CD14-positive monocyte (primary cell): ENCODE measurements around the gene ZYG11A. TPM values are rescaled to one million over a fixed set of nuclear protein-coding genes. Genes with fewer than 3 reads are reported as not detected.

Source experiments
- DNase-seq, 3 donors: peaks; one replicate each; pipeline ENCODE4 v3.0.0-alpha.2; 2011 to 2022
- H2AFZ ChIP-seq: 2 replicates; pipeline ENCODE4 v1.6.0; 2012; ENCODE audit warnings: mild to moderate bottlenecking, low read depth, low read length, inconsistent platforms; ENCODE audit not compliant: insufficient read depth, poor library complexity, severe bottlenecking
- H3K27ac ChIP-seq, 2 donors: 1 replicate in 1 of 2; 2 replicates in 1 of 2; pipeline ENCODE4 v1.5.1; 2012 to 2013; ENCODE audit warnings: low read length in 2 of 2, control low read depth in 1 of 2, inconsistent platforms in 1 of 2, low read depth in 1 of 2, mild to moderate bottlenecking in 1 of 2
- H3K27me3 ChIP-seq, 2 donors: one replicate each; pipeline versions ENCODE4 v1.6.0 to v1.6.1; 2011 to 2013; ENCODE audit warnings: low read length in 2 of 2; ENCODE audit not compliant: control insufficient read depth in 2 of 2, insufficient read depth in 2 of 2
- H3K36me3 ChIP-seq, 2 donors: replicated peaks in 1 of 2; 1 replicate in 1 of 2; 2 replicates in 1 of 2; pipeline versions ENCODE4 v1.5.1 to v1.6.1; 2012 to 2013; ENCODE audit warnings: low read length in 2 of 2, control low read depth in 1 of 2, inconsistent platforms in 1 of 2, mild to moderate bottlenecking in 1 of 2; ENCODE audit not compliant: insufficient read depth in 2 of 2, control insufficient read depth in 1 of 2
- H3K4me1 ChIP-seq, 2 donors: 1 replicate in 1 of 2; 2 replicates in 1 of 2; pipeline versions ENCODE4 v1.5.1 to v1.6.1; 2012 to 2013; ENCODE audit warnings: low read length in 2 of 2, control low read depth in 1 of 2, inconsistent platforms in 1 of 2, mild to moderate bottlenecking in 1 of 2, moderate library complexity in 1 of 2; ENCODE audit not compliant: insufficient read depth in 2 of 2, control insufficient read depth in 1 of 2
- H3K4me2 ChIP-seq: replicated peaks from 2 replicates; pipeline ENCODE3; 2012; ENCODE audit warnings: low read length, moderate library complexity, mild to moderate bottlenecking; ENCODE audit not compliant: poor library complexity, severe bottlenecking; ENCODE audit errors: extremely low read depth
- H3K4me3 ChIP-seq, 3 experiments: fragments of 200-600 bp in 1 of 3; sonication (generic) in 1 of 3; replicated peaks in 1 of 3; 1 replicate in 2 of 3; 2 replicates in 1 of 3; pipeline ENCODE4 v1.5.1; 2011 to 2013; ENCODE audit warnings: low read length in 3 of 3, mild to moderate bottlenecking in 3 of 3, control low read depth in 2 of 3, low read depth in 2 of 3, inconsistent platforms in 1 of 3, moderate library complexity in 1 of 3
- H3K79me2 ChIP-seq: 2 replicates; pipeline ENCODE4 v1.6.0; 2012; ENCODE audit warnings: mild to moderate bottlenecking, control low read depth, inconsistent platforms, low read length, moderate library complexity; ENCODE audit not compliant: insufficient read depth
- H3K9ac ChIP-seq: 2 replicates; pipeline ENCODE4 v1.6.0; 2017; ENCODE audit warnings: low read length, mild to moderate bottlenecking; ENCODE audit not compliant: insufficient read depth, poor library complexity, severe bottlenecking
- H3K9me3 ChIP-seq, 2 donors: replicated peaks in 1 of 2; 1 replicate in 1 of 2; 2 replicates in 1 of 2; pipeline versions ENCODE4 v1.5.1 to v1.6.1; 2012 to 2013; ENCODE audit warnings: low read length in 2 of 2, control low read depth in 1 of 2; ENCODE audit not compliant: control insufficient read depth in 1 of 2, insufficient read depth in 1 of 2
- H4K20me1 ChIP-seq: 2 replicates; pipeline ENCODE4 v1.6.0; 2012; ENCODE audit warnings: mild to moderate bottlenecking, low read length, control low read depth, moderate library complexity; ENCODE audit not compliant: insufficient read depth
- H3K27ac Mint-ChIP-seq, 7 donors: one replicate each; pipeline ENCODE4 v1.8.0; 2020; ENCODE audit warnings: mild to moderate bottlenecking in 7 of 7, mixed read lengths in 7 of 7, moderate library complexity in 6 of 7, inconsistent platforms in 2 of 7
- H3K27me3 Mint-ChIP-seq, 3 donors: one replicate each; pipeline ENCODE4 v1.8.0; 2021 to 2022; ENCODE audit warnings: low read depth in 3 of 3, mild to moderate bottlenecking in 3 of 3, mixed read lengths in 3 of 3, moderate library complexity in 3 of 3, inconsistent platforms in 1 of 3
- H3K36me3 Mint-ChIP-seq, 2 donors: one replicate each; pipeline ENCODE4 v1.8.0; 2020; ENCODE audit warnings: mixed read lengths in 2 of 2, inconsistent platforms in 1 of 2, mild to moderate bottlenecking in 1 of 2
- H3K4me1 Mint-ChIP-seq: one replicate; pipeline ENCODE4 v1.8.0; 2020; ENCODE audit warnings: mild to moderate bottlenecking, mixed read lengths
- H3K4me3 Mint-ChIP-seq, 2 donors: one replicate each; pipeline ENCODE4 v1.8.0; 2020; ENCODE audit warnings: mild to moderate bottlenecking in 2 of 2, mixed read lengths in 2 of 2, moderate library complexity in 1 of 2
- H3K9me3 Mint-ChIP-seq, 7 donors: one replicate each; pipeline ENCODE4 v1.8.0; 2020 to 2022; ENCODE audit warnings: mixed read lengths in 7 of 7, mild to moderate bottlenecking in 6 of 7, moderate library complexity in 6 of 7, inconsistent platforms in 2 of 7
- CTCF ChIP-seq: fragments of 200-600 bp; IDR thresholded peaks from one replicate; pipeline ENCODE4 v1.8.0; 2022; ENCODE audit warnings: antibody characterized with exemption, mild to moderate bottlenecking
- WGBS: methylation state at CpG from one replicate; pipeline ENCODE4 v1.1.5; 2013; ENCODE audit warnings: missing lambda C conversion rate; ENCODE audit not compliant: insufficient coverage; 5-methylcytosine and 5-hydroxymethylcytosine counted together
- intact Hi-C, 2 donors: fragments of 100-400 bp; cut with micrococcal nuclease; formaldehyde crosslinking; loops; one replicate each; pipeline versions ENCODE4 v1.15.0 to v1.15.1; 2023
- polyA plus RNA-seq, 3 donors: library from polyadenylated mRNA; depleted of rRNA in 1 of 3; unstranded in 2 of 3; stranded (reverse) in 1 of 3; fragments of 300-500 nt in 2 of 3; fragments of >200 nt in 1 of 3; fragmentation: Illumina TruSeq in 2 of 3; gene quantifications; 1 replicate in 2 of 3; 2 replicates in 1 of 3; pipeline ENCODE4 v1.2.3, GENCODE V29; 2012 to 2021

Gene ZYG11A
- polyA plus RNA-seq, 3 donors: not detected

GRCh38 chr1:52900402-52900801 is 57.8 kb downstream of the ZYG11A start:
- Mint-ChIP-seq H3K4me3 (no peak overlapping the region), H3K27ac (no peak overlapping the region), H3K36me3 (peaks cover 0 to 4% of the 10 kb centered on the region in 2 donors), H3K4me1 (no peaks in the 10 kb centered on the region), H3K9me3 (no peaks in the 10 kb centered on the region), H3K27me3 (peaks cover 0 to 7% (median 0%) of the 10 kb centered on the region in 3 donors)
- Histone ChIP-seq H3K36me3 (no peaks in the 10 kb centered on the region), H3K9ac (no peak overlapping the region), H4K20me1 (no peaks in the 10 kb centered on the region), H3K27me3 (no peaks in the 10 kb centered on the region), H2AFZ (no peak overlapping the region), H3K4me2 (no peak overlapping the region), H3K4me1 (no peaks in the 10 kb centered on the region), H3K27ac (no peak overlapping the region), H3K79me2 (no peaks in the 10 kb centered on the region), H3K4me3 (no peak overlapping the region), H3K9me3 (no peaks in the 10 kb centered on the region)
- WGBS: 100% methylated on average over 1 of the region's 2 CpGs
- intact Hi-C loops: no loop called here
- no peak for TF ChIP-seq CTCF
- no peak for DNase-seq

- Histone ChIP-seq H3K79me2 (no peaks in the 10 kb centered on the region), H4K20me1 (no peaks in the 10 kb centered on the region), H2AFZ (no peak overlapping the region), H3K36me3 (no peaks in the 10 kb centered on the region), H3K27me3 (no peaks in the 10 kb centered on the region), H3K9me3 (no peaks in the 10 kb centered on the region), H3K9ac (no peak overlapping the region), H3K27ac (no peak overlapping the region), H3K4me1 (no peaks in the 10 kb centered on the region), H3K4me2 (no peak overlapping the region), H3K4me3 (no peak overlapping the region)
- no peak overlapping the region for H3K27ac Mint-ChIP-seq
- DNase-seq: no peak
- H3K36me3 Mint-ChIP-seq: peaks cover 0 to under 1% of the 10 kb centered on the region in 2 donors
- no peak overlapping the region for H3K4me3 Mint-ChIP-seq
- no peaks in the 10 kb centered on the region for H3K4me1 Mint-ChIP-seq
- TF ChIP-seq CTCF: no peak
- intact Hi-C loops: no loop called here
- no CpG with 5 or more reads among the region's 1 CpG for WGBS
- no peaks in the 10 kb centered on the region for H3K9me3 Mint-ChIP-seq
- H3K27me3 Mint-ChIP-seq: peaks cover 0 to 7% (median 0%) of the 10 kb centered on the region in 3 donors
Measured at GRCh38 chr1:52901384-52901783, 58.8 kb downstream of the ZYG11A start.
